GM13977 (cell line): ENCODE results near the gene HNRNPA3.
"Not testable (repeated sequence)": the region's sequence is repeated elsewhere in the genome, so short reads cannot be mapped to it uniquely, and the experiment has no call there.

Experiments
- DNase-seq: peaks from one replicate; pipeline ENCODE4 v3.0.0; 2012; ENCODE audit warnings: low spot score
- CTCF ChIP-seq: IDR thresholded peaks from 2 replicates; pipeline ENCODE4 v1.5.1; 2012; ENCODE audit warnings: mild to moderate bottlenecking, control low read depth; ENCODE audit not compliant: insufficient read depth; ENCODE audit errors: extremely low read depth, missing control alignments
- in situ Hi-C: fragments of 300-500 bp; cut with MboI; formaldehyde crosslinking; loops from one replicate; pipeline ENCODE4 v1.12.0; 2022; ENCODE audit warnings: low sequenced_read_pairs, low pct_unique_long_range_greater_than_20kb, mixed read lengths, inconsistent platforms; ENCODE audit not compliant: unreplicated experiment

The HNRNPA3 gene

GRCh38 chr2:177190941-177191340, 21.7 kb upstream of the HNRNPA3 start:
- TF ChIP-seq CTCF, result no peak
- no peak for DNase-seq
- in situ Hi-C loops, result no loop called here

GRCh38 chr2:177192788-177193187, 19.8 kb upstream of the HNRNPA3 start:
- in situ Hi-C loops, result no loop called here
- DNase-seq, result no peak
- TF ChIP-seq CTCF, result no peak

- in situ Hi-C loops, result no loop called here
- no peak for TF ChIP-seq CTCF
- DNase-seq, result no peak
These were observed 19.4 kb upstream of the HNRNPA3 start for GRCh38 chr2:177193240-177193639.

- peak; percentile 26 for TF ChIP-seq CTCF
- no peak for DNase-seq
- in situ Hi-C loops, result no loop called here
These were observed 17.4 kb upstream of the HNRNPA3 start for GRCh38 chr2:177195194-177195593.

- DNase-seq, in situ Hi-C loops: not testable (repeated sequence)
These were observed 12.2 kb upstream of the HNRNPA3 start for GRCh38 chr2:177200419-177200818.

- in situ Hi-C loops, result no loop called here
- no peak for DNase-seq
- TF ChIP-seq CTCF, result no peak
These were observed 10.7 kb upstream of the HNRNPA3 start for GRCh38 chr2:177201919-177202346.

- DNase-seq, result no peak
- in situ Hi-C loops, result no loop called here
- TF ChIP-seq CTCF, result no peak
These were observed 8.2 kb upstream of the HNRNPA3 start for GRCh38 chr2:177204417-177204816.
